Breast epithelium (tissue), 4 donors: ENCODE results near the gene NPVF. TPM values are rescaled to one million over a fixed set of nuclear protein-coding genes. Genes with fewer than 3 reads are reported as not detected.

ENCODE experiments used
- DNase-seq, 2 donors: peaks; one replicate each; pipeline ENCODE4 v3.0.0-alpha.2; 2019; ENCODE audit warnings: low spot score in 2 of 2
- H3K27ac ChIP-seq, 2 donors: fragments of 200-600 bp; sonication (generic) in 1 of 2; one replicate each; pipeline ENCODE4 v1.5.1; 2016 to 2019; ENCODE audit warnings: mild to moderate bottlenecking in 1 of 2
- H3K27me3 ChIP-seq, 2 donors: fragments of 200-600 bp; sonication (generic) in 1 of 2; one replicate each; pipeline versions ENCODE4 v1.5.1 to v1.6.0; 2017 to 2019; ENCODE audit warnings: control low read depth in 1 of 2, mild to moderate bottlenecking in 1 of 2
- H3K36me3 ChIP-seq: fragments of 200-600 bp; one replicate; pipeline ENCODE4 v1.5.1; 2019
- H3K4me1 ChIP-seq, 2 donors: fragments of 200-600 bp; sonication (generic); one replicate each; pipeline ENCODE4 v1.5.1; 2016 to 2019; ENCODE audit warnings: control low read depth in 1 of 2
- H3K4me3 ChIP-seq, 3 donors: fragments of 200-600 bp; sonication (generic); 1 replicate in 2 of 3; 2 replicates in 1 of 3; pipeline ENCODE4 v1.5.1; 2016 to 2019; ENCODE audit warnings: mild to moderate bottlenecking in 3 of 3, moderate library complexity in 2 of 3
- H3K9me3 ChIP-seq, 2 donors: fragments of 200-600 bp; sonication (generic) in 1 of 2; one replicate each; pipeline ENCODE4 v1.5.1; 2016 to 2019; ENCODE audit warnings: control low read depth in 1 of 2
- POLR2A ChIP-seq: fragments of 450-650 bp; IDR thresholded peaks from one replicate; pipeline ENCODE4 v1.6.1; 2016; ENCODE audit warnings: antibody characterized with exemption, mild to moderate bottlenecking, moderate library complexity
- POLR2AphosphoS5 ChIP-seq, 3 donors: sonication (generic); formaldehyde crosslinking; IDR thresholded peaks; one replicate each; pipeline ENCODE4 v1.6.1; 2017; ENCODE audit warnings: antibody characterized with exemption in 3 of 3
- intact Hi-C: fragments of 100-400 bp; cut with DNase I; formaldehyde crosslinking; loops from one replicate; pipeline ENCODE4 v1.15.1; 2023; ENCODE audit warnings: low total_unique reads
- total RNA-seq, 3 donors: library from RNA; depleted of rRNA; stranded (reverse); fragments of >200 nt; gene quantifications; one replicate each; pipeline ENCODE4 v1.1.0, GENCODE V29; 2016
- TF ChIP-seq, protein P1 (sequence below), 3 donors: fragments of 450-650 bp; IDR thresholded peaks; one replicate each; pipeline ENCODE4 v1.5.1; 2016 to 2017; ENCODE audit warnings: antibody characterized with exemption in 3 of 3, mild to moderate bottlenecking in 3 of 3, moderate library complexity in 3 of 3

Gene NPVF
- total RNA-seq, 3 donors from 2014 or later = not detected

DNA sequence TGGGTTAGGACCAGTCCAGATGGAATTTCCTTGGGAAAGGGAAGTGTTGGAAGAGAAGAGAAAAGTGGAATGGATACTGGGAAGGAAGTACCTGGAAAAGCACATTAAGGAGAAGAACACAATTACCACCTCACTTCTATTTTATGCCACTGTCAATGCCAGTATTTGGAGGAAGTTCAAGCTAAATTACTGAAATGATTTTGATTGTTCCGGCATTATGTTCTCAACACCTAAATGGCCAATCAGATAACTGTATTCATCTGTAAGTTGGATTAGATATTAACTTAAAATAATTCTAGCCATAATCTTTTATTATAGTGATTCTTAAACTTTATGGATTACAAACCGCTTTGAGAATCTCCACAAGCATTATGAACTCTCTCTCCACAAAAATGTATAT is 7.3 kb downstream of the NPVF start:
- Histone ChIP-seq H3K27me3 (no peaks in the 10 kb centered on the region), H3K36me3 (no peaks in the 10 kb centered on the region), H3K27ac (no peak overlapping the region), H3K9me3 (no peaks in the 10 kb centered on the region), H3K4me1 (no peaks in the 10 kb centered on the region), H3K4me3 (no peak overlapping the region)
- DNase-seq = no peak
- intact Hi-C loops = no loop called here
- TF ChIP-seq, protein P1, sequence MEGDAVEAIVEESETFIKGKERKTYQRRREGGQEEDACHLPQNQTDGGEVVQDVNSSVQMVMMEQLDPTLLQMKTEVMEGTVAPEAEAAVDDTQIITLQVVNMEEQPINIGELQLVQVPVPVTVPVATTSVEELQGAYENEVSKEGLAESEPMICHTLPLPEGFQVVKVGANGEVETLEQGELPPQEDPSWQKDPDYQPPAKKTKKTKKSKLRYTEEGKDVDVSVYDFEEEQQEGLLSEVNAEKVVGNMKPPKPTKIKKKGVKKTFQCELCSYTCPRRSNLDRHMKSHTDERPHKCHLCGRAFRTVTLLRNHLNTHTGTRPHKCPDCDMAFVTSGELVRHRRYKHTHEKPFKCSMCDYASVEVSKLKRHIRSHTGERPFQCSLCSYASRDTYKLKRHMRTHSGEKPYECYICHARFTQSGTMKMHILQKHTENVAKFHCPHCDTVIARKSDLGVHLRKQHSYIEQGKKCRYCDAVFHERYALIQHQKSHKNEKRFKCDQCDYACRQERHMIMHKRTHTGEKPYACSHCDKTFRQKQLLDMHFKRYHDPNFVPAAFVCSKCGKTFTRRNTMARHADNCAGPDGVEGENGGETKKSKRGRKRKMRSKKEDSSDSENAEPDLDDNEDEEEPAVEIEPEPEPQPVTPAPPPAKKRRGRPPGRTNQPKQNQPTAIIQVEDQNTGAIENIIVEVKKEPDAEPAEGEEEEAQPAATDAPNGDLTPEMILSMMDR (IDR thresholded peaks at IDR 0.05) = no peak
- TF ChIP-seq POLR2AphosphoS5 (IDR thresholded peaks at IDR 0.05) (no peak), POLR2A (no peak)

DNA sequence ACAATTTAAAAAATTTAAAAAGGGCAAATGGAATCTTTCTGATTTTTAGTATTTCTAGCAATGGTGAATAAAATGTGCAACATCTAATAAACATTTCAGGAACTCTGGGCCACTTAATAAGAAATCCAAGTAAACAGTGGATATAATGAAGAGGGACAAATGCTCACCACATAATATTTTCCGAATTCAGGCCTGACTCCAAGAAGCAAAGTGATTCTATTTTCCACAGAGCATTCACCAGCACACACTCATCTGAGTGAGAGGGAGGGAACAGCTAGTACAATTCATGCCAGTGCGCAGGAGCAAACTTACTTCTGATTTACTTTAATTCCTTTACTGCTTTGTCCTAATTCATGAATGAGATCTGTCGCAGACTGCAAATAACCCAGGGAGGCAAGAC is 10.1 kb downstream of the NPVF start:
- Histone ChIP-seq H3K9me3 (no peaks in the 10 kb centered on the region), H3K4me1 (no peaks in the 10 kb centered on the region), H3K36me3 (no peaks in the 10 kb centered on the region), H3K4me3 (no peak overlapping the region), H3K27me3 (no peaks in the 10 kb centered on the region), H3K27ac (no peak overlapping the region)
- TF ChIP-seq POLR2AphosphoS5 (IDR thresholded peaks at IDR 0.05) (no peak), POLR2A (no peak)
- TF ChIP-seq, protein P1 (IDR thresholded peaks at IDR 0.05) = no peak
- DNase-seq = no peak
- intact Hi-C loops = no loop called here

DNA sequence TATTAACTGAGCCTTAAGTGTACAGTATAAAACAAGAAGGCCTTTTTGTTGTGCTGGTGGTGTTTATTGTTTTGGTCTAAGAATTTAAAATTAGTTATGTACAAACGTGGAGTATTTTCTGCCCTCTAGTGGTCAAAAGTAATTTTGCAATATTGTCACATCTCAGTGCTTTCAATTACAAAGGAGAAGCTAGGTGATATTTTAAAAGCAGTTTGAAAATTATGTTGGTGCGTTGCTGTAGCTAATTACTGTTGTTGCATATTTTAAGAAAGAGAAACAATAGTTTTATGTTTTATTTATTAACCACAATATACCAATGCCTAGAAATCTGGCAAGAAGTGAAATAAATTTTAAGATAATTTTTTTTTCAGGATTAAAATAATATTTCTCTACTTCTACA is 11.4 kb downstream of the NPVF start:
- H3K36me3 ChIP-seq = no peaks in the 10 kb centered on the region
- H3K9me3 ChIP-seq = no peaks in the 10 kb centered on the region
- no peak for DNase-seq
- H3K27ac ChIP-seq = no peak overlapping the region
- no peak overlapping the region for H3K4me3 ChIP-seq
- intact Hi-C loops = no loop called here
- no peaks in the 10 kb centered on the region for H3K4me1 ChIP-seq
- no peak for TF ChIP-seq POLR2A
- TF ChIP-seq, protein P1 (IDR thresholded peaks at IDR 0.05) = peak; percentile 31 to 59 (median 53)
- H3K27me3 ChIP-seq = no peaks in the 10 kb centered on the region

DNA sequence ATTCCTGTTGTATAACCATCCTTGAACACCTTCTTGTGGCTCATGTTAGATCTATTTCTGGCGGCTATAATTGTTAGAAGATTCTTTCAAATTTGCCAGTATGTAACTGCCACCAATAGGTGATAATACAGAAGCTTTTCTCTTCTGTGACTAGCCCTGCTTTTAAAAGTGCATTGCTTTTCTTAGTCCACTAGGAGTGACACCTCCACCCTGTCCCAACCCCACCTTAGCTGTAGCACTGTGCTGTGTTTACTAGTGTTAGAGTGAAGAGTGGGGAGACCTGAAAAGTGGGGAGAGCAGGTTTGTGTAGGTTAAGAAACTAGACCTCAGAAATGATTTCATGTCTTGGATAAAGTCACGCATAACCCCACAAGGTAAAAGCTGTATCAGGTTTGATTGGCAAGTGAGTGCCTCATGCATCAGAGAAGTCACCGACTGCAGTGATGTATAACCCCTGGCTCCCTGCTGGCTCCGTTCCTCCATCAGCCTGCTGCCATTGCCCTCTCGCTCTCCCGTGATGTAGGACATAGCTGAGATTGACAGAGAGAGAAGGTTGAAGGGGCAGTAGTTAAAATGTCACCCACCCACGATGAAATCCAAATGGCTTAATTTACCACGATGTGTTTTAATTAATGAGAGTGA is 12.5 kb downstream of the NPVF start:
- no peaks in the 10 kb centered on the region for H3K36me3 ChIP-seq
- H3K27me3 ChIP-seq = no peaks in the 10 kb centered on the region
- no peaks in the 10 kb centered on the region for H3K9me3 ChIP-seq
- H3K27ac ChIP-seq = no peak overlapping the region
- H3K4me3 ChIP-seq = no peak overlapping the region
- TF ChIP-seq POLR2AphosphoS5 (IDR thresholded peaks at IDR 0.05) (no peak), POLR2A (no peak)
- TF ChIP-seq, protein P1 (IDR thresholded peaks at IDR 0.05) = no peak
- no peaks in the 10 kb centered on the region for H3K4me1 ChIP-seq
- DNase-seq = no peak
- intact Hi-C loops = no loop called here

DNA sequence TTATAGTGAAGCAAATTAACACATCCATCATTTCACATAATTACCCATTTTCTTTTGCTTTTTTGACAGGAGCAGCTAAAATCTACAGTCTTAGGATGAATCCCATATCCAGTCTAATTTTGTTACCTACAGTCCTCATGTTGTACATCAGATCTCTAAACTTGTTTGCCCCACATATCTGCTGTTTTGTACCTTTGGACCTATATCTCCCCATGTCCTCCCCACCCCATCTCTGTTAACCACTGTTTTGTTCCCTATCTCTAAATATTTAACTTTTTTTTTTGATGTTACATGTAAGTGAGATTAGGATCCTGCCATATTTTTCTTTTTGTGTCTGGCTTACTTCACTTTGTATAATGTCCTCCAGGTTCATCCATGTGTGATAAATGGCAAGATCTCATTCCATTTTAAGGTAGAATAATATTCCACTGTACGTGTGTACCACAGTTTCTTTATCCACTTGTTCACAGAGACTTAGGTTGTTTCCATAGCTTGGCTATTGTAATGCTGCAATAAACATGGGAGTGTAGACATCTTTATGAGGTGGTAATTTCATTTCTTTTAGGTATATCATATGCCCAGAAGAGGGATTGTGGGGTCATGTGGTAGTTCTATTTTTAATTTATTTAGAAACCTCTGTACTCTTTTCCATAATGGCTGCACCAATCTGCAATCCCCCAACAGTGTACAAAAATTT is 19.6 kb downstream of the NPVF start:
- no peak for DNase-seq
- no peaks in the 10 kb centered on the region for H3K4me1 ChIP-seq
- no peak overlapping the region for H3K27ac ChIP-seq
- no peaks in the 10 kb centered on the region for H3K36me3 ChIP-seq
- intact Hi-C loops = no loop called here
- TF ChIP-seq, protein P1 (IDR thresholded peaks at IDR 0.05) = no peak
- TF ChIP-seq POLR2AphosphoS5 (IDR thresholded peaks at IDR 0.05) (no peak), POLR2A (no peak)
- no peaks in the 10 kb centered on the region for H3K27me3 ChIP-seq
- peaks cover 0 to 12% of the 10 kb centered on the region in 2 donors for H3K9me3 ChIP-seq
- H3K4me3 ChIP-seq = no peak overlapping the region
